ENCODE measurements around the gene NFIC.

- TF ChIP-seq, protein P1, sequence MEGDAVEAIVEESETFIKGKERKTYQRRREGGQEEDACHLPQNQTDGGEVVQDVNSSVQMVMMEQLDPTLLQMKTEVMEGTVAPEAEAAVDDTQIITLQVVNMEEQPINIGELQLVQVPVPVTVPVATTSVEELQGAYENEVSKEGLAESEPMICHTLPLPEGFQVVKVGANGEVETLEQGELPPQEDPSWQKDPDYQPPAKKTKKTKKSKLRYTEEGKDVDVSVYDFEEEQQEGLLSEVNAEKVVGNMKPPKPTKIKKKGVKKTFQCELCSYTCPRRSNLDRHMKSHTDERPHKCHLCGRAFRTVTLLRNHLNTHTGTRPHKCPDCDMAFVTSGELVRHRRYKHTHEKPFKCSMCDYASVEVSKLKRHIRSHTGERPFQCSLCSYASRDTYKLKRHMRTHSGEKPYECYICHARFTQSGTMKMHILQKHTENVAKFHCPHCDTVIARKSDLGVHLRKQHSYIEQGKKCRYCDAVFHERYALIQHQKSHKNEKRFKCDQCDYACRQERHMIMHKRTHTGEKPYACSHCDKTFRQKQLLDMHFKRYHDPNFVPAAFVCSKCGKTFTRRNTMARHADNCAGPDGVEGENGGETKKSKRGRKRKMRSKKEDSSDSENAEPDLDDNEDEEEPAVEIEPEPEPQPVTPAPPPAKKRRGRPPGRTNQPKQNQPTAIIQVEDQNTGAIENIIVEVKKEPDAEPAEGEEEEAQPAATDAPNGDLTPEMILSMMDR (IDR thresholded peaks at IDR 0.05): no peak
- no peak for TF ChIP-seq POLR2A (IDR thresholded peaks at IDR 0.05)
These were observed 43.1 kb downstream of the NFIC start for GRCh38 chr19:3409346-3410064.

All from Peyer's patch (tissue), 4 donors.